OCI-LY7 (cell line): ENCODE data around the gene FNTB. TPM values are rescaled to one million over a fixed set of nuclear protein-coding genes. Genes with fewer than 3 reads are reported as not detected.

ENCODE experiments used
- BruUV-seq: library from RNA; stranded (reverse); fragments of 400-500 nt; replicated peaks from 2 replicates; lab custom pipeline; 2021; lab: Mats Ljungman, UMichigan
- CTCF ChIA-PET: fragments of 300-600 bp; sonication (Branson Sonifier 250); formaldehyde crosslinking; loops from one replicate; lab custom pipeline; 2022; ENCODE audit warnings: antibody characterized with exemption; ENCODE audit not compliant: unreplicated experiment; lab: Charles Lee
- POLR2A ChIA-PET: fragments of 300-600 bp; sonication (Branson Sonifier 250); formaldehyde crosslinking; loops from one replicate; lab custom pipeline; 2022; ENCODE audit warnings: antibody characterized with exemption; lab: Charles Lee
- DNase-seq: peaks from one replicate; pipeline ENCODE4 v3.0.0-alpha.2; 2015; ENCODE audit warnings: low spot score
- H2AFZ ChIP-seq: fragments of 200-600 bp; sonication (generic), shearing (Covaris generic); 2 replicates; pipeline ENCODE4 v1.6.1; 2014; ENCODE audit warnings: mild to moderate bottlenecking, antibody characterized with exemption, low read length, moderate library complexity
- H3K27ac ChIP-seq: fragments of 200-600 bp; sonication (generic); 2 replicates; pipeline ENCODE4 v1.5.1; 2014; ENCODE audit warnings: mixed run types, low read depth, mild to moderate bottlenecking, moderate library complexity, low read length, inconsistent platforms; ENCODE audit not compliant: poor library complexity, severe bottlenecking
- H3K36me3 ChIP-seq: fragments of 200-600 bp; sonication (generic); 2 replicates; pipeline ENCODE4 v1.6.1; 2014; ENCODE audit warnings: mild to moderate bottlenecking, antibody characterized with exemption, low read length, moderate library complexity, mixed read lengths; ENCODE audit not compliant: insufficient read depth
- H3K4me1 ChIP-seq: fragments of 200-600 bp; sonication (generic); 2 replicates; pipeline ENCODE4 v1.5.1; 2014; ENCODE audit warnings: mild to moderate bottlenecking, low read length; ENCODE audit not compliant: insufficient read depth, poor library complexity, severe bottlenecking
- H3K4me2 ChIP-seq: fragments of 200-600 bp; sonication (generic); 2 replicates; pipeline ENCODE4 v1.6.1; 2014; ENCODE audit warnings: mild to moderate bottlenecking, low read length
- H3K4me3 ChIP-seq: fragments of 200-600 bp; sonication (generic); 2 replicates; pipeline ENCODE4 v1.5.1; 2014; ENCODE audit warnings: mild to moderate bottlenecking, low read depth, low read length; ENCODE audit not compliant: poor library complexity, severe bottlenecking
- H3K79me2 ChIP-seq: fragments of 200-600 bp; sonication (generic); 2 replicates; pipeline ENCODE4 v1.6.1; 2016; ENCODE audit warnings: low read depth, mild to moderate bottlenecking, low read length, moderate library complexity, mixed read lengths; ENCODE audit not compliant: insufficient read depth
- H3K9me2 ChIP-seq: fragments of 200-600 bp; sonication (generic); 2 replicates; pipeline ENCODE4 v1.6.1; 2016; ENCODE audit warnings: mild to moderate bottlenecking, low read length, mixed read lengths; ENCODE audit not compliant: insufficient read depth
- H3K9me3 ChIP-seq: fragments of 200-600 bp; sonication (generic); 2 replicates; pipeline ENCODE4 v1.6.1; 2014; ENCODE audit warnings: mild to moderate bottlenecking, mixed run types, low read length, mixed read lengths
- H4K20me1 ChIP-seq: fragments of 200-600 bp; sonication (generic); 2 replicates; pipeline ENCODE4 v1.6.1; 2014; ENCODE audit warnings: mild to moderate bottlenecking, antibody characterized with exemption, low read length, moderate library complexity, mixed read lengths; ENCODE audit not compliant: insufficient read depth
- EZH2phosphoT487 ChIP-seq: fragments of 200-600 bp; sonication (generic); IDR thresholded peaks from 2 replicates; pipeline ENCODE4 v1.6.1; 2018; ENCODE audit warnings: low read depth, borderline replicate concordance, mild to moderate bottlenecking, mixed run types, antibody characterized with exemption, low read length, moderate library complexity, mixed read lengths
- intact Hi-C: fragments of 100-400 bp; cut with micrococcal nuclease; formaldehyde crosslinking; loops from one replicate; pipeline ENCODE4 v1.10.0; 2022; ENCODE audit not compliant: unreplicated experiment
- total RNA-seq, 2 experiments: library from RNA; depleted of rRNA in 1 of 2; stranded (reverse); fragments of >200 nt in 1 of 2; shearing (Covaris generic) in 1 of 2; gene quantifications; 2 replicates each; pipeline ENCODE4 v1.2.3, GENCODE V29; 2014 to 2022
- TF ChIP-seq, protein P1 (sequence below): fragments of 200-600 bp; sonication (generic); conservative IDR thresholded peaks from 2 replicates; pipeline ENCODE4 v1.5.1; 2014; ENCODE audit warnings: mild to moderate bottlenecking, antibody characterized with exemption, low read length, moderate library complexity, mixed read lengths

Gene FNTB
- total RNA-seq, 2 experiments from 2014 or later, result 9.2 to 18.0 TPM

GRCh38 chr14:65075628-65076325, 89.1 kb downstream of the FNTB start:
- no peak for TF ChIP-seq EZH2phosphoT487
- TF ChIP-seq, protein P1, sequence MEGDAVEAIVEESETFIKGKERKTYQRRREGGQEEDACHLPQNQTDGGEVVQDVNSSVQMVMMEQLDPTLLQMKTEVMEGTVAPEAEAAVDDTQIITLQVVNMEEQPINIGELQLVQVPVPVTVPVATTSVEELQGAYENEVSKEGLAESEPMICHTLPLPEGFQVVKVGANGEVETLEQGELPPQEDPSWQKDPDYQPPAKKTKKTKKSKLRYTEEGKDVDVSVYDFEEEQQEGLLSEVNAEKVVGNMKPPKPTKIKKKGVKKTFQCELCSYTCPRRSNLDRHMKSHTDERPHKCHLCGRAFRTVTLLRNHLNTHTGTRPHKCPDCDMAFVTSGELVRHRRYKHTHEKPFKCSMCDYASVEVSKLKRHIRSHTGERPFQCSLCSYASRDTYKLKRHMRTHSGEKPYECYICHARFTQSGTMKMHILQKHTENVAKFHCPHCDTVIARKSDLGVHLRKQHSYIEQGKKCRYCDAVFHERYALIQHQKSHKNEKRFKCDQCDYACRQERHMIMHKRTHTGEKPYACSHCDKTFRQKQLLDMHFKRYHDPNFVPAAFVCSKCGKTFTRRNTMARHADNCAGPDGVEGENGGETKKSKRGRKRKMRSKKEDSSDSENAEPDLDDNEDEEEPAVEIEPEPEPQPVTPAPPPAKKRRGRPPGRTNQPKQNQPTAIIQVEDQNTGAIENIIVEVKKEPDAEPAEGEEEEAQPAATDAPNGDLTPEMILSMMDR, result no peak
- Histone ChIP-seq H3K9me3 (no peaks in the 10 kb centered on the region), H3K79me2 (no peaks in the 10 kb centered on the region), H2AFZ (no peak overlapping the region), H3K4me3 (no peak overlapping the region), H3K4me1 (no peaks in the 10 kb centered on the region), H3K4me2 (no peak overlapping the region), H3K27ac (no peak overlapping the region), H3K36me3 (peaks cover 72% of the 10 kb centered on the region), H4K20me1 (no peaks in the 10 kb centered on the region), H3K9me2 (no peaks in the 10 kb centered on the region)
- no peak for DNase-seq
- BruUV-seq, result no TSS peak
- ChIA-PET POLR2A (no interaction called here), CTCF (no interaction called here)
- intact Hi-C loops, result no loop called here

DNA sequence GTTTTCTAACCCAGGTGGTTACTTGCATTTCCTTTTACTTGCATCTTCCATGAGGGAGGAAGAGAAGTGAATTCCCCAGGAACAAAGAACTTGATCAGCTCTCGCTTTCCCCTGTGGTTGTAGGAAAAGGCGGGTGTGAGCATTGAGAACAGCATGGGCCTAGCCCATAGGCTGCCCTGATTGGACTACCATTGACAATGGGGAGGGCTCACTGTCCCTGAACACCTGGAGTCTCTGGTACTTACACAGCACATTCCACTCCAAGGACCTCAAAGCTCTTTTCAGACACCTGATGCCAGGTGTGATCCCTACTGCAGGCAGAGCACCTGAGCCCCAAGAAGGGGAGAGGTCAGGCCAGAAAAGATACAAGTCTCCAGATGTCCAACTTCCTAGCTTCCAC, 90.6 kb downstream of the FNTB start:
- CTCF ChIA-PET, result no interaction called here
- Histone ChIP-seq H2AFZ (no peak overlapping the region), H3K4me2 (no peak overlapping the region), H3K79me2 (no peaks in the 10 kb centered on the region), H3K36me3 (peaks cover 87% of the 10 kb centered on the region), H3K4me1 (peaks cover 6% of the 10 kb centered on the region), H3K27ac (no peak overlapping the region), H3K4me3 (no peak overlapping the region), H3K9me3 (no peaks in the 10 kb centered on the region), H3K9me2 (no peaks in the 10 kb centered on the region), H4K20me1 (no peaks in the 10 kb centered on the region)
- POLR2A ChIA-PET, result no interaction called here
- no TSS peak for BruUV-seq
- intact Hi-C loops, result no loop called here
- no peak for TF ChIP-seq EZH2phosphoT487
- no peak for DNase-seq

DNA sequence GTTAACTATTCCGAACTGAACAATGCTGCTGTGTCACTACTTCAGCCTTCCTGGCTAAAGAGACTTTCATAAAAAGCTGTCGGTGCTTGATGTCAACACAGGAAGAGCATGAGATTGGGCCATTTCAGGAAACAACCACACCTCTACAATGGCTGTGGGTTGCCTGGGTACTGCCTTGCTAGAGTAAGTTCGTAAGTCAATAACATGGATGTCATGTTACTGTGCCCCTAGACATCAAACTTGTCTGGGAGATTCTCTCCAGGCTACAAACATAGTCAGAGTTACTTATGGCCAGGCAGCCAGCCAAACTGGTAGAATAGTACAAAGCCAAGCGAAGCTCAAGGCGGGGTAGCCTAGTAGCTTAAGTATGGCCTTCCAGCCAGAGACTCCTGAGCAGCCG, 92.5 kb downstream of the FNTB start:
- intact Hi-C loops, result no loop called here
- ChIA-PET POLR2A (no interaction called here), CTCF (no interaction called here)
- no TSS peak for BruUV-seq
- H3K9me3 ChIP-seq, result no peaks in the 10 kb centered on the region
- no peak overlapping the region for H3K27ac ChIP-seq
- H3K4me2 ChIP-seq, result no peak overlapping the region
- peaks cover 6% of the 10 kb centered on the region for H3K4me1 ChIP-seq
- H3K36me3 ChIP-seq, result peaks cover 96% of the 10 kb centered on the region
- no peaks in the 10 kb centered on the region for H4K20me1 ChIP-seq
- DNase-seq, result no peak
- TF ChIP-seq, protein P1, result no peak
- no peak for TF ChIP-seq EZH2phosphoT487
- no peak overlapping the region for H2AFZ ChIP-seq
- no peak overlapping the region for H3K4me3 ChIP-seq
- H3K79me2 ChIP-seq, result no peaks in the 10 kb centered on the region
- no peaks in the 10 kb centered on the region for H3K9me2 ChIP-seq
